Measurements from ENCODE around the gene MYH2.

The MYH2 gene

DNA sequence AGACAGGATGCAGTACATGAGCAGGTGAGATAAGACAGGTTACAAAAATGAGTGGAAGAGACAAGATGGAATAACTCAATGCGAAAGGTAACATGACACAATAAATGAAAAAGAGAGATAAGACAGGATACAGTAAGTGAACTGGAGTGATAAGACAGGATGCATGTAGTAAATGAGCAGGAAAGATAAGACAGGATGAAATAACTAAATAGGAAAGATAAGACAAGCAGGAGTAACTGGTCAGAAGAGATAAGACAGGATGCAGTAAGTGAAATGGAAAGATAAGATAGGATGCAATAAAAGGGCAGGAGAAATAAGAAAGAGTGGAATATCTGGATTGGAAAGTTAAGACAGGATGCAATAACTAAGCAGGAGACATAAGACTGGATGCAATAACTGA, 71.8 kb downstream of the MYH2 start:
- Mint-ChIP-seq H3K9me3 (peaks cover 7% of the 10 kb centered on the region), H3K27me3 (no peaks in the 10 kb centered on the region), H3K36me3 (ENCODE audit: low read depth) (no peaks in the 10 kb centered on the region), H3K27ac (no peak overlapping the region), H3K4me1 (ENCODE audit: low read depth) (no peaks in the 10 kb centered on the region), H3K4me3 (no peak overlapping the region)
- intact Hi-C loops (cut with micrococcal nuclease), result no loop called here

GRCh38 chr17:10474536-10474935, 74.9 kb downstream of the MYH2 start:
- Mint-ChIP-seq H3K4me1 (ENCODE audit: low read depth) (no peaks in the 10 kb centered on the region), H3K27me3 (no peaks in the 10 kb centered on the region), H3K4me3 (no peak overlapping the region), H3K9me3 (no peaks in the 10 kb centered on the region), H3K27ac (no peak overlapping the region), H3K36me3 (ENCODE audit: low read depth) (no peaks in the 10 kb centered on the region)
- intact Hi-C loops (cut with micrococcal nuclease), result no loop called here

DNA sequence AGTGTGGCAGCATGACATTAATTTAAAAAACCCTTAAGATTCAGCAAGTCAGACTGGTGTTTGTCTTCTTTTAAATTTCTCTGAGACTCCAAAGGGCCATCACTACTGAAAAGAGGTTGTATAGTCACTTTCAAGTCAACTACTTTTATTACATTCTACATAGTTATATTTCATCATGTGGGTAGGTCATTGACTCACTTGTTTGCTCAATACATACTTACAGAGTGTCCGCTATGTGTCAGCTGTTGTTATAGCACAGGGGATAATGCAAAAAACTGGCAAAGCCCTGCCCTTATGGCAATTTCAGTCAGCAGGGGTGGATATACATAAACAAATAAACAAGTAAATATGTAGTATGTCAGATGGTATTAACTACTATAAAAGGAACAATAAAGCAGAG, 77.6 kb downstream of the MYH2 start:
- intact Hi-C loops (cut with micrococcal nuclease), result no loop called here
- Mint-ChIP-seq H3K27me3 (no peaks in the 10 kb centered on the region), H3K4me1 (ENCODE audit: low read depth) (no peaks in the 10 kb centered on the region), H3K36me3 (ENCODE audit: low read depth) (no peaks in the 10 kb centered on the region), H3K4me3 (no peak overlapping the region), H3K27ac (no peak overlapping the region), H3K9me3 (no peaks in the 10 kb centered on the region)

Data from dendritic cell treated with granulocyte-macrophage colony-stimulating factor and Interleukin-4, amounts not matched to agents 40 ng/mL and 50 ng/mL, for 4 days (primary cell).